Measurements from ENCODE around the gene ANXA8.

The ANXA8 gene

GRCh38 chr10:47447209-47447608 lies 36.7 kb downstream of the ANXA8 start:
- DNase-seq, result no peak

- no peak for DNase-seq
Observed at GRCh38 chr10:47445720-47446119, 38.2 kb downstream of the ANXA8 start.

GRCh38 chr10:47444047-47444446 lies 39.9 kb downstream of the ANXA8 start:
- no peak for DNase-seq

- DNase-seq, result no peak
Observed at GRCh38 chr10:47443145-47443544, 40.8 kb downstream of the ANXA8 start.

- DNase-seq, result no peak
Observed at GRCh38 chr10:47442351-47442750, 41.6 kb downstream of the ANXA8 start.

GRCh38 chr10:47441938-47442337 lies 42.0 kb downstream of the ANXA8 start:
- no peak for DNase-seq

GRCh38 chr10:47440207-47440606 lies 43.7 kb downstream of the ANXA8 start:
- no peak for DNase-seq

- no peak for DNase-seq
Observed at GRCh38 chr10:47438857-47439474, 44.9 kb downstream of the ANXA8 start.

- no peak for DNase-seq
Observed at GRCh38 chr10:47435081-47435480, 48.8 kb downstream of the ANXA8 start.

- DNase-seq, result no peak
Observed at GRCh38 chr10:47425813-47426419, 58.0 kb downstream of the ANXA8 start.

GRCh38 chr10:47424231-47424630 lies 59.7 kb downstream of the ANXA8 start:
- no peak for DNase-seq

- DNase-seq, result no peak
Observed at GRCh38 chr10:47423476-47423875, 60.4 kb downstream of the ANXA8 start.

- no peak for DNase-seq
Observed at GRCh38 chr10:47421057-47421952, 62.6 kb downstream of the ANXA8 start.

GRCh38 chr10:47420305-47421056 lies 63.4 kb downstream of the ANXA8 start:
- no peak for DNase-seq

- DNase-seq, result no peak
Observed at GRCh38 chr10:47419421-47419820, 64.5 kb downstream of the ANXA8 start.

GRCh38 chr10:47418966-47419365 lies 64.9 kb downstream of the ANXA8 start:
- DNase-seq, result no peak

GRCh38 chr10:47418321-47418720 lies 65.6 kb downstream of the ANXA8 start:
- no peak for DNase-seq
